Ovary (tissue), 3 donors: ENCODE measurements around the gene CBX2.

Experiments
- POLR2A ChIP-seq: fragments of 450-650 bp; IDR thresholded peaks from one replicate; pipeline ENCODE4 v1.6.1; 2017; ENCODE audit warnings: antibody characterized with exemption, mild to moderate bottlenecking, moderate library complexity
- TF ChIP-seq, protein P1 (sequence below), 3 donors: fragments of 450-650 bp in 2 of 3; fragments of 200-600 bp in 1 of 3; IDR thresholded peaks; one replicate each; pipeline versions ENCODE4 v1.5.1 to v1.8.0; 2016 to 2022; ENCODE audit warnings: antibody characterized with exemption in 3 of 3, mild to moderate bottlenecking in 1 of 3
- donor health status: DM: no; HTN: no; CAD: no.

GRCh38 chr17:79814974-79815835, 37.3 kb downstream of the CBX2 start:
- no peak for TF ChIP-seq POLR2A
- TF ChIP-seq, protein P1, sequence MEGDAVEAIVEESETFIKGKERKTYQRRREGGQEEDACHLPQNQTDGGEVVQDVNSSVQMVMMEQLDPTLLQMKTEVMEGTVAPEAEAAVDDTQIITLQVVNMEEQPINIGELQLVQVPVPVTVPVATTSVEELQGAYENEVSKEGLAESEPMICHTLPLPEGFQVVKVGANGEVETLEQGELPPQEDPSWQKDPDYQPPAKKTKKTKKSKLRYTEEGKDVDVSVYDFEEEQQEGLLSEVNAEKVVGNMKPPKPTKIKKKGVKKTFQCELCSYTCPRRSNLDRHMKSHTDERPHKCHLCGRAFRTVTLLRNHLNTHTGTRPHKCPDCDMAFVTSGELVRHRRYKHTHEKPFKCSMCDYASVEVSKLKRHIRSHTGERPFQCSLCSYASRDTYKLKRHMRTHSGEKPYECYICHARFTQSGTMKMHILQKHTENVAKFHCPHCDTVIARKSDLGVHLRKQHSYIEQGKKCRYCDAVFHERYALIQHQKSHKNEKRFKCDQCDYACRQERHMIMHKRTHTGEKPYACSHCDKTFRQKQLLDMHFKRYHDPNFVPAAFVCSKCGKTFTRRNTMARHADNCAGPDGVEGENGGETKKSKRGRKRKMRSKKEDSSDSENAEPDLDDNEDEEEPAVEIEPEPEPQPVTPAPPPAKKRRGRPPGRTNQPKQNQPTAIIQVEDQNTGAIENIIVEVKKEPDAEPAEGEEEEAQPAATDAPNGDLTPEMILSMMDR (IDR thresholded peaks at IDR 0.05), result no peak
